OCI-LY7 (cell line): ENCODE measurements around the gene C1orf141. TPM values are rescaled to one million over a fixed set of nuclear protein-coding genes. Genes with fewer than 3 reads are reported as not detected.
"Not testable (repeated sequence)": the region's sequence is repeated elsewhere in the genome, so short reads cannot be mapped to it uniquely, and the experiment has no call there.

ENCODE experiments used
- BruUV-seq: library from RNA; stranded (reverse); fragments of 400-500 nt; replicated peaks from 2 replicates; lab custom pipeline; 2021; lab: Mats Ljungman, UMichigan
- CTCF ChIA-PET: fragments of 300-600 bp; sonication (Branson Sonifier 250); formaldehyde crosslinking; loops from one replicate; lab custom pipeline; 2022; ENCODE audit warnings: antibody characterized with exemption; ENCODE audit not compliant: unreplicated experiment; lab: Charles Lee
- POLR2A ChIA-PET: fragments of 300-600 bp; sonication (Branson Sonifier 250); formaldehyde crosslinking; loops from one replicate; lab custom pipeline; 2022; ENCODE audit warnings: antibody characterized with exemption; lab: Charles Lee
- DNase-seq: peaks from one replicate; pipeline ENCODE4 v3.0.0-alpha.2; 2015; ENCODE audit warnings: low spot score
- H2AFZ ChIP-seq: fragments of 200-600 bp; sonication (generic), shearing (Covaris generic); 2 replicates; pipeline ENCODE4 v1.6.1; 2014; ENCODE audit warnings: mild to moderate bottlenecking, antibody characterized with exemption, low read length, moderate library complexity
- H3K27ac ChIP-seq: fragments of 200-600 bp; sonication (generic); 2 replicates; pipeline ENCODE4 v1.5.1; 2014; ENCODE audit warnings: mixed run types, low read depth, mild to moderate bottlenecking, moderate library complexity, low read length, inconsistent platforms; ENCODE audit not compliant: poor library complexity, severe bottlenecking
- H3K36me3 ChIP-seq: fragments of 200-600 bp; sonication (generic); 2 replicates; pipeline ENCODE4 v1.6.1; 2014; ENCODE audit warnings: mild to moderate bottlenecking, antibody characterized with exemption, low read length, moderate library complexity, mixed read lengths; ENCODE audit not compliant: insufficient read depth
- H3K4me1 ChIP-seq: fragments of 200-600 bp; sonication (generic); 2 replicates; pipeline ENCODE4 v1.5.1; 2014; ENCODE audit warnings: mild to moderate bottlenecking, low read length; ENCODE audit not compliant: insufficient read depth, poor library complexity, severe bottlenecking
- H3K4me2 ChIP-seq: fragments of 200-600 bp; sonication (generic); 2 replicates; pipeline ENCODE4 v1.6.1; 2014; ENCODE audit warnings: mild to moderate bottlenecking, low read length
- H3K4me3 ChIP-seq: fragments of 200-600 bp; sonication (generic); 2 replicates; pipeline ENCODE4 v1.5.1; 2014; ENCODE audit warnings: mild to moderate bottlenecking, low read depth, low read length; ENCODE audit not compliant: poor library complexity, severe bottlenecking
- H3K79me2 ChIP-seq: fragments of 200-600 bp; sonication (generic); 2 replicates; pipeline ENCODE4 v1.6.1; 2016; ENCODE audit warnings: low read depth, mild to moderate bottlenecking, low read length, moderate library complexity, mixed read lengths; ENCODE audit not compliant: insufficient read depth
- H3K9me2 ChIP-seq: fragments of 200-600 bp; sonication (generic); 2 replicates; pipeline ENCODE4 v1.6.1; 2016; ENCODE audit warnings: mild to moderate bottlenecking, low read length, mixed read lengths; ENCODE audit not compliant: insufficient read depth
- H3K9me3 ChIP-seq: fragments of 200-600 bp; sonication (generic); 2 replicates; pipeline ENCODE4 v1.6.1; 2014; ENCODE audit warnings: mild to moderate bottlenecking, mixed run types, low read length, mixed read lengths
- H4K20me1 ChIP-seq: fragments of 200-600 bp; sonication (generic); 2 replicates; pipeline ENCODE4 v1.6.1; 2014; ENCODE audit warnings: mild to moderate bottlenecking, antibody characterized with exemption, low read length, moderate library complexity, mixed read lengths; ENCODE audit not compliant: insufficient read depth
- EZH2phosphoT487 ChIP-seq: fragments of 200-600 bp; sonication (generic); IDR thresholded peaks from 2 replicates; pipeline ENCODE4 v1.6.1; 2018; ENCODE audit warnings: low read depth, borderline replicate concordance, mild to moderate bottlenecking, mixed run types, antibody characterized with exemption, low read length, moderate library complexity, mixed read lengths
- intact Hi-C: fragments of 100-400 bp; cut with micrococcal nuclease; formaldehyde crosslinking; loops from one replicate; pipeline ENCODE4 v1.10.0; 2022; ENCODE audit not compliant: unreplicated experiment
- total RNA-seq, 2 experiments: library from RNA; depleted of rRNA in 1 of 2; stranded (reverse); fragments of >200 nt in 1 of 2; shearing (Covaris generic) in 1 of 2; gene quantifications; 2 replicates each; pipeline ENCODE4 v1.2.3, GENCODE V29; 2014 to 2022
- TF ChIP-seq, protein P1 (sequence below): fragments of 200-600 bp; sonication (generic); conservative IDR thresholded peaks from 2 replicates; pipeline ENCODE4 v1.5.1; 2014; ENCODE audit warnings: mild to moderate bottlenecking, antibody characterized with exemption, low read length, moderate library complexity, mixed read lengths

C1orf141 gene
- total RNA-seq, 2 experiments from 2014 or later, result not detected

DNA sequence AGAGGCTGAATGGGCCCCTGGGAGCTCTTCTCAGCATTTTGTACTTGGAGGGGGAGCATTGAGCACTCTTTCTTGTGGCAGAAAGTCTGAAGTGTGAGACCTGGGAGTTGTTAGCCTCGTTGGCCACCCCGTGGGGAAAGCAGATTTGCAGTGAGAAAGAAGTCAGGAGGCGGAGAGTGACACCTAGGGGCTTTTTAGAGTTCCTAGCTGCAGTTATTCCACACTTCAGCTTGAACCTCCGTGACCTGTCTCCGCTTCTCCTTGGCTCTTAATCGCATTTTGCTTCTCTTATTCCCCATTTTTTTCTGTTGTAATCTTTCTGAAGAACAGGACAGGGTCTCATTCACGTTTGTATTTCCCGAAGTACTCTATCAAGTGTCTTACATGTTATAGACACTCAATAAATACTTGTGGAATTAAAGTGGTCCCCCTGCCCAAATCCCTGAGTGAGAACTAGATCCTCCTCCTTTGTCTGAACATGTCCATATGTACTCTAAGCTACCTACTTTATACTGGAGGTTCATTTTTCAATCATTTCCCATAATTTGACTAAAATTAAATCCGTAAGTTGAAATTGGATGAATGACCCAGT is 14.5 kb upstream of the C1orf141 start:
- Histone ChIP-seq H4K20me1 (no peaks in the 10 kb centered on the region), H2AFZ (peak overlapping the region; percentile 89), H3K36me3 (no peaks in the 10 kb centered on the region), H3K9me3 (no peaks in the 10 kb centered on the region), H3K4me2 (peak overlapping the region; percentile 32), H3K4me1 (peaks cover 7% of the 10 kb centered on the region), H3K27ac (peak overlapping the region; percentile 15), H3K9me2 (no peaks in the 10 kb centered on the region), H3K4me3 (peak overlapping the region; percentile 0), H3K79me2 (no peaks in the 10 kb centered on the region)
- TF ChIP-seq, protein P1, sequence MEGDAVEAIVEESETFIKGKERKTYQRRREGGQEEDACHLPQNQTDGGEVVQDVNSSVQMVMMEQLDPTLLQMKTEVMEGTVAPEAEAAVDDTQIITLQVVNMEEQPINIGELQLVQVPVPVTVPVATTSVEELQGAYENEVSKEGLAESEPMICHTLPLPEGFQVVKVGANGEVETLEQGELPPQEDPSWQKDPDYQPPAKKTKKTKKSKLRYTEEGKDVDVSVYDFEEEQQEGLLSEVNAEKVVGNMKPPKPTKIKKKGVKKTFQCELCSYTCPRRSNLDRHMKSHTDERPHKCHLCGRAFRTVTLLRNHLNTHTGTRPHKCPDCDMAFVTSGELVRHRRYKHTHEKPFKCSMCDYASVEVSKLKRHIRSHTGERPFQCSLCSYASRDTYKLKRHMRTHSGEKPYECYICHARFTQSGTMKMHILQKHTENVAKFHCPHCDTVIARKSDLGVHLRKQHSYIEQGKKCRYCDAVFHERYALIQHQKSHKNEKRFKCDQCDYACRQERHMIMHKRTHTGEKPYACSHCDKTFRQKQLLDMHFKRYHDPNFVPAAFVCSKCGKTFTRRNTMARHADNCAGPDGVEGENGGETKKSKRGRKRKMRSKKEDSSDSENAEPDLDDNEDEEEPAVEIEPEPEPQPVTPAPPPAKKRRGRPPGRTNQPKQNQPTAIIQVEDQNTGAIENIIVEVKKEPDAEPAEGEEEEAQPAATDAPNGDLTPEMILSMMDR, result peak; percentile 96
- no peak for TF ChIP-seq EZH2phosphoT487
- DNase-seq, result peak; percentile 90
- intact Hi-C loops, result loop anchor here (1.0 to 5.0 kb wide), 5 partner anchors 37 to 384 kb away; partner anchors contain the start of gene SLC35D1
- ChIA-PET POLR2A (interaction anchor here (0.7 to 2.0 kb wide), 12 partner anchors 21 to 383 kb away, joined by 3 to 8 read pairs (median 4); partner anchors contain the start of gene SLC35D1), CTCF (interaction anchor here (0.8 to 2.8 kb wide), 6 partner anchors 11 to 391 kb away, joined by 3 to 20 read pairs (median 4); no protein-coding TSS in a partner anchor)
- BruUV-seq, result no TSS peak

DNA sequence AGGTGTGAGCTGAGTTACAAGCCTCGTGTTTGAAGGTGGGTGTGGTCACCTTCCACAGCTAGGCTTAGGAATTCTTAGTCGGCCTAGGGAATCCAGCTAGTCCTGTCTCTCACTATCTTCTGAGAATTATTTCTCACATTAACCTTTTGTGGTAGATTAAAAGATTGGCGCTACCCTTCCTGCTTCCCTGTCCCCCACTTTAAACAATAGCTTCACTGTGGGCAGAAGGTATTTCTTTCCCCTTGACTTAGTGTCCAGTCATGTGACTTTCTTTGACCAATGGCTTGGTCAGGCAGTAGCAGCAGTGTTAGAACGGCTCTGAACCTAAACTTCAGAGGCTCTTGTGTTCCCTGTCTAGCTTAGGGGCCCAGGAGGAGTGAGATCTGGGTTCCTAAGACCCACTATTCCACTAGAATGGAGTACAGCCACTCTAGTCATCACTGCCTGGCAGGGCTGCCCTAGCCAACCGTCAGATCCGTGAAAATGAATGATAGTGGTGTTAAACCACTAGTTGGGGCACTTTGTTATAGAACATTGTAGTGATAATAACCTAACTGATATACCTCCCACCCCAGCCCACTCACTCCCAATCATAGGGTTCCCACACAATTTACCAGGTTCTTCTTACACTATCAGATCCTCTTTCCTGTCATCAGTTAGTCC is 13.9 kb upstream of the C1orf141 start:
- BruUV-seq, result no TSS peak
- POLR2A ChIA-PET, result interaction anchor here (0.8 to 2.0 kb wide), 6 partner anchors 20 to 166 kb away, joined by 3 to 8 read pairs (median 6); partner anchors contain the start of gene SLC35D1
- no peaks in the 10 kb centered on the region for H3K36me3 ChIP-seq
- no peaks in the 10 kb centered on the region for H3K9me3 ChIP-seq
- no peaks in the 10 kb centered on the region for H4K20me1 ChIP-seq
- TF ChIP-seq, protein P1, result no peak
- no peak for TF ChIP-seq EZH2phosphoT487
- no peaks in the 10 kb centered on the region for H3K79me2 ChIP-seq
- H3K27ac ChIP-seq, result peak overlapping the region; percentile 15
- no peaks in the 10 kb centered on the region for H3K9me2 ChIP-seq
- no peak for DNase-seq
- H2AFZ ChIP-seq, result peak overlapping the region; percentile 89
- H3K4me1 ChIP-seq, result peaks cover 7% of the 10 kb centered on the region
- CTCF ChIA-PET, result interaction anchor here (0.8 to 2.8 kb wide), 5 partner anchors 11 to 383 kb away, joined by 3 to 20 read pairs (median 4); no protein-coding TSS in a partner anchor
- peak overlapping the region; percentile 32 for H3K4me2 ChIP-seq
- intact Hi-C loops, result loop anchor here (1.0 to 5.0 kb wide), 5 partner anchors 36 to 383 kb away; partner anchors contain the start of gene SLC35D1
- peak overlapping the region; percentile 0 for H3K4me3 ChIP-seq

DNA sequence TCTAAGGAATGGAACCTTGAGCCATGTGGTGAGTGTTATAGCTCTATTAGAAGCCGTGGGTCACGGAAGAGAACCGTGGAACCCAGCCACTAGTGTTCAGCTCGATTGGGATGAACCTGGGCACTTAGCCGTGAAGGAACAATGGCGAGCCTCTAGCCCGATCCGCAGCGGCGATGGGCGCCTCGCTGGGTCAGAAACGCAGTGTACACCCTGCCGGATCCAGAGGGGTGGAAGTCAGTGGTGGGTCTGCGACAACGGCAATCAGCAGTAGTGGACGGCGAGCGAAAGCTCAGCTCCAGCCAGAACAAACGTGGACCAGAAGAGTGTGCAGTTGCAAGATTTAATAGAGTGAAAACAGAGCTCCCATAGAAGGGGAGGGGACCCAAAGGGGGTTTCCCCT is 13.2 kb upstream of the C1orf141 start:
- H3K36me3 ChIP-seq, H3K4me2 ChIP-seq, H3K4me1 ChIP-seq, H3K9me3 ChIP-seq, H2AFZ ChIP-seq, H3K27ac ChIP-seq, H3K9me2 ChIP-seq, BruUV-seq, H3K79me2 ChIP-seq, H3K4me3 ChIP-seq, DNase-seq, H4K20me1 ChIP-seq: not testable (repeated sequence)
- CTCF ChIA-PET, result interaction anchor here (1.2 to 2.8 kb wide), 3 partner anchors 10 to 152 kb away, joined by 3 to 20 read pairs (median 4); no protein-coding TSS in a partner anchor
- POLR2A ChIA-PET, result interaction anchor here (0.6 to 1.1 kb wide), 3 partner anchors 9 to 159 kb away, joined by 3 to 4 read pairs (median 3); partner anchors contain the start of gene SLC35D1
- intact Hi-C loops, result loop anchor here (2.0 to 5.0 kb wide), 2 partner anchors 36 to 93 kb away; partner anchors contain the start of gene SLC35D1
